Germinal center (tissue), 1 donor: ENCODE data around the gene RIMS3.
A peak's percentile ranks its signal among the peaks of the same experiment; 100 is the strongest.

ENCODE experiments used
- DNase-seq: peaks from one replicate; pipeline ENCODE4 v3.0.0; 2012; ENCODE audit warnings: mixed read lengths, low spot score

Gene RIMS3

GRCh38 chr1:40653851-40654537 is 11.5 kb downstream of the RIMS3 start:
- DNase-seq: no peak

- DNase-seq: no peak
These were observed 12.5 kb downstream of the RIMS3 start for GRCh38 chr1:40652979-40653378.

- DNase-seq: no peak
These were observed 13.0 kb downstream of the RIMS3 start for GRCh38 chr1:40652468-40652867.

- no peak for DNase-seq
These were observed 14.2 kb downstream of the RIMS3 start for GRCh38 chr1:40651138-40651857.

- peak; percentile 31 for DNase-seq
These were observed 15.4 kb downstream of the RIMS3 start for GRCh38 chr1:40650075-40650474.

- DNase-seq: no peak
These were observed 15.9 kb downstream of the RIMS3 start for GRCh38 chr1:40649592-40649930.

- no peak for DNase-seq
These were observed 16.4 kb downstream of the RIMS3 start for GRCh38 chr1:40648928-40649591.

GRCh38 chr1:40648200-40648599 is 17.3 kb downstream of the RIMS3 start:
- DNase-seq: no peak

- DNase-seq: no peak
These were observed 19.2 kb downstream of the RIMS3 start for GRCh38 chr1:40646315-40646714.

GRCh38 chr1:40645118-40645680 is 20.3 kb downstream of the RIMS3 start:
- no peak for DNase-seq

GRCh38 chr1:40641601-40642242 is 23.8 kb downstream of the RIMS3 start:
- no peak for DNase-seq

GRCh38 chr1:40640314-40641076 is 25.0 kb downstream of the RIMS3 start:
- DNase-seq: no peak

GRCh38 chr1:40638097-40639036 is 27.1 kb downstream of the RIMS3 start:
- no peak for DNase-seq

GRCh38 chr1:40637470-40638007 is 27.9 kb downstream of the RIMS3 start:
- no peak for DNase-seq

- DNase-seq: no peak
These were observed 28.7 kb downstream of the RIMS3 start for GRCh38 chr1:40636777-40637176.

- no peak for DNase-seq
These were observed 29.6 kb downstream of the RIMS3 start for GRCh38 chr1:40635763-40636500.

- no peak for DNase-seq
These were observed 30.4 kb downstream of the RIMS3 start for GRCh38 chr1:40634901-40635655.

GRCh38 chr1:40633931-40634376 is 31.5 kb downstream of the RIMS3 start:
- DNase-seq: no peak

GRCh38 chr1:40633523-40633922 is 32.0 kb downstream of the RIMS3 start:
- DNase-seq: no peak
